ENCODE results near the gene ADPRH. TPM values are rescaled to one million over a fixed set of nuclear protein-coding genes. Genes with fewer than 3 reads are reported as not detected.

ADPRH gene
- total and polyA plus RNA-seq, 2 of the 4 experiments (the other 2 are of a cell fraction) = under 0.01 to 0.12 TPM

DNA sequence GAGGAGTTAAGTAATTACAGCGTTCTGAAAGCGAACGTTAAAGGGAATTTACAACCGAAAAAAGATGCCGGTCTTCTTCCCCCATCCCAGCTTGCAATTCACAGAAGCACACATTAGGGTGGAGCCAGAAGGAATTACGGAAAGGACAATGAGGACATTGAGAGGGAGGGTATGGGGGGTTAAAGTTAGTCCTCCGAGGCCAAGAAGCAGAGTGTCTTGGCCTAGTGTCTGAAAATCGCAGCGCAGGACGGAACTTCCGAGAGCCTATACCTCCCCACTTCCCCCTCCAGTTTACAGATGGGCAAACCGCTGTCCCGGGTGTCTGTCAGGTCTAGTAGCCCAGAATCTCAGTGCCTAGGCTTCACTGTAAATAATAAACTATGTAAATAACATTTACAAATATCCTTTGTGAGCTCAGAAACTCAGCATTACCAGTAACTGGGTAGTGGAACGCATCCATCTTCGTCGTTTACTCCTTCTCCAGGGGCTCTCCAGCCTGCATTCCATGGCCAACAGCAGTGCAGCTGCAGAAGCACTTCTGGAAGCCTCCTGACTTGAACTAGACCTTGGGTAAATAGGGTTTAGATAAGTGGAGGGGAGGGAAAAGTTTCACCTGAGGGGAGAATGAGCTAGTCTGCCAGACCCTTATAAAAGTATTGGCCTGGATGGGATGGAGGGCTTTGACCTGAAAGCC lies 922 bp downstream of the ADPRH start:
- Histone ChIP-seq H3K36me3 (ENCODE audit: control insufficient read depth, insufficient read depth, low read length) (no peaks in the 10 kb centered on the region), H3K9me3 (ENCODE audit: control insufficient read depth, insufficient read depth, low read length) (no peaks in the 10 kb centered on the region), H2BK5ac (ENCODE audit: low read depth, low read length, poor library complexity, severe bottlenecking) (no peak overlapping the region), H3K4ac (ENCODE audit: low read depth, low read length) (peak overlapping the region; percentile 39; the same call in 1 of the 2 replicates), H2BK20ac (ENCODE audit: low read depth, low read length) (no peak overlapping the region), H4K91ac (ENCODE audit: insufficient read depth, low read depth, low read length) (no peak overlapping the region), H3K4me3 (ENCODE audit: insufficient read depth, low read depth, low read length) (peak overlapping the region; percentile 39), H4K5ac (ENCODE audit: low read depth, low read length) (no peak overlapping the region), H3K4me2 (ENCODE audit: low read depth, low read length) (peak overlapping the region; percentile 74), H2BK15ac (ENCODE audit: low read depth, low read length) (0 out of 3 replicates have a peak overlapping the region, but pooled peaks have one; percentile 40), H3K56ac (ENCODE audit: extremely low read depth, insufficient read depth, low read length) (no peak overlapping the region), H3K79me1 (ENCODE audit: low read depth in 1 of 2, low read length in 2 of 2) (no peaks in the 10 kb centered on the region), H3K4me1 (ENCODE audit: control insufficient read depth, insufficient read depth, low read length) (no peaks in the 10 kb centered on the region), H3K27ac (ENCODE audit: insufficient read depth, low read length) (no peak overlapping the region), H2AFZ (replicated peaks; ENCODE audit: low read length, poor library complexity) (peak overlapping the region; percentile 89), H3K9me1 (ENCODE audit: insufficient read depth, low read length) (no peaks in the 10 kb centered on the region; the same call in 1 of the 2 replicates), H4K20me1 (ENCODE audit: insufficient read depth, low read length) (no peaks in the 10 kb centered on the region), H4K8ac (ENCODE audit: low read depth in 2 of 2, low read length in 2 of 2) (peak overlapping the region; percentile 58 to 83), H2AK9ac (replicated peaks; ENCODE audit: low read depth, low read length, poor library complexity) (peak overlapping the region; percentile 66), H3K14ac (replicated peaks; ENCODE audit: low read depth, low read length) (peak overlapping the region; percentile 1; the same call in 1 of the 2 replicates), H3K9ac (ENCODE audit: low read depth, low read length) (peak overlapping the region; percentile 45; the same call in 1 of the 2 replicates), H3K27me3 (ENCODE audit: control insufficient read depth, insufficient read depth, low read length) (peaks cover 3% of the 10 kb centered on the region), H2BK120ac (ENCODE audit: low read depth, low read length) (no peak overlapping the region), H3K18ac (ENCODE audit: low read depth, low read length) (no peak overlapping the region), H2AK5ac (ENCODE audit: low read depth, low read length) (no peak overlapping the region), H3K23ac (ENCODE audit: low read depth, low read length) (peak overlapping the region; percentile 56)
- ATAC-seq (ENCODE audit: low read depth) (peak; percentile 18), DNase-seq (no peak)
- in situ Hi-C loops (cut with MboI; ENCODE audit: low sequenced_read_pairs) = loop anchor here (25.0 kb wide), 1 partner anchor 693 kb away; no protein-coding TSS in a partner anchor
- POLR2A ChIA-PET (ENCODE audit: unreplicated experiment) = no interaction called here
- BruUV-seq (replicated peaks) = no TSS peak
- intact Hi-C loops (cut with micrococcal nuclease) = no loop called here
- WGBS, 2 experiments (ENCODE audit: extremely low coverage in 2 of 2, insufficient read length in 1 of 2) = 50% methylated on average over 2 of the region's 16 CpGs; no CpG with 5 or more reads in 1 of the 2 experiments
- no peak for TF ChIP-seq CEBPB (IDR thresholded peaks at IDR 0.05; ENCODE audit: low read depth, low read length)
- TF ChIP-seq RCOR1 (IDR thresholded peaks at IDR 0.05; ENCODE audit: insufficient replicate concordance, low read length) = no peak
- TF ChIP-seq SMC3 (IDR thresholded peaks at IDR 0.05; ENCODE audit: low read depth, low read length) = no peak
- no peak for TF ChIP-seq MAFK (IDR thresholded peaks at IDR 0.05; ENCODE audit: low read depth, low read length)
- TF ChIP-seq, protein P1, sequence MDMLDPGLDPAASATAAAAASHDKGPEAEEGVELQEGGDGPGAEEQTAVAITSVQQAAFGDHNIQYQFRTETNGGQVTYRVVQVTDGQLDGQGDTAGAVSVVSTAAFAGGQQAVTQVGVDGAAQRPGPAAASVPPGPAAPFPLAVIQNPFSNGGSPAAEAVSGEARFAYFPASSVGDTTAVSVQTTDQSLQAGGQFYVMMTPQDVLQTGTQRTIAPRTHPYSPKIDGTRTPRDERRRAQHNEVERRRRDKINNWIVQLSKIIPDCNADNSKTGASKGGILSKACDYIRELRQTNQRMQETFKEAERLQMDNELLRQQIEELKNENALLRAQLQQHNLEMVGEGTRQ (IDR thresholded peaks at IDR 0.05; ENCODE audit: low read depth, low read length) = no peak
- no peak for TF ChIP-seq RFX5 (IDR thresholded peaks at IDR 0.05; ENCODE audit: low read depth, low read length)
- no peak for TF ChIP-seq RAD21 (IDR thresholded peaks at IDR 0.05; ENCODE audit: low read length)
- TF ChIP-seq NFE2L2 (IDR thresholded peaks at IDR 0.05; ENCODE audit: low read depth, low read length) = no peak
- CTCF ChIA-PET = no interaction called here
- dilution Hi-C loops (cut with HindIII; ENCODE audit: low sequenced_read_pairs, unreplicated experiment) = no loop called here
